Trophoblast cell (in vitro differentiated cells and primary cell): Measurements from ENCODE around the gene SCAMP5.
A peak's percentile ranks its signal among the peaks of the same experiment; 100 is the strongest.

Experiments
- DNase-seq, 2 donors: peaks; one replicate each; pipeline ENCODE4 v3.0.0-alpha.2; 2016
- H2AFZ ChIP-seq: 2 replicates; pipeline ENCODE4 v1.6.1; 2013; ENCODE audit warnings: low read length, moderate library complexity, mild to moderate bottlenecking; ENCODE audit not compliant: insufficient read depth, poor library complexity
- H2AK5ac ChIP-seq: 2 replicates; pipeline ENCODE4 v1.6.1; 2013; ENCODE audit warnings: mild to moderate bottlenecking, low read length
- H2BK120ac ChIP-seq: 2 replicates; pipeline ENCODE4 v1.6.1; 2013; ENCODE audit warnings: low read length, mild to moderate bottlenecking, moderate library complexity; ENCODE audit not compliant: insufficient read depth, poor library complexity
- H2BK12ac ChIP-seq: 2 replicates; pipeline ENCODE4 v1.6.1; 2013; ENCODE audit warnings: mild to moderate bottlenecking, low read length, moderate library complexity
- H2BK5ac ChIP-seq: 2 replicates; pipeline ENCODE4 v1.6.1; 2013; ENCODE audit warnings: low read length, low read depth, moderate library complexity, mild to moderate bottlenecking; ENCODE audit not compliant: poor library complexity
- H3K14ac ChIP-seq: 2 replicates; pipeline ENCODE4 v1.6.1; 2013; ENCODE audit warnings: mild to moderate bottlenecking, low read length
- H3K18ac ChIP-seq: 2 replicates; pipeline ENCODE4 v1.6.1; 2013; ENCODE audit warnings: mild to moderate bottlenecking, low read length
- H3K23ac ChIP-seq: 2 replicates; pipeline ENCODE4 v1.6.1; 2013; ENCODE audit warnings: low read length
- H3K27ac ChIP-seq: 2 replicates; pipeline ENCODE4 v1.5.1; 2013; ENCODE audit warnings: low read depth, mild to moderate bottlenecking, inconsistent platforms, low read length, moderate library complexity
- H3K27me3 ChIP-seq: 2 replicates; pipeline ENCODE4 v1.6.1; 2013; ENCODE audit warnings: inconsistent platforms, mild to moderate bottlenecking, low read length, moderate library complexity; ENCODE audit not compliant: insufficient read depth
- H3K36me3 ChIP-seq, 2 experiments: 1 replicate in 1 of 2; 2 replicates in 1 of 2; pipeline ENCODE4 v1.6.1; 2013; ENCODE audit warnings: low read length in 2 of 2, mild to moderate bottlenecking in 2 of 2, moderate library complexity in 1 of 2; ENCODE audit not compliant: insufficient read depth in 2 of 2, control insufficient read depth in 1 of 2
- H3K4ac ChIP-seq: 2 replicates; pipeline ENCODE4 v1.6.1; 2013; ENCODE audit warnings: low read depth, mild to moderate bottlenecking, low read length, moderate library complexity
- H3K4me1 ChIP-seq, 2 experiments: 1 replicate in 1 of 2; 2 replicates in 1 of 2; pipeline ENCODE4 v1.6.1; 2013; ENCODE audit warnings: low read length in 2 of 2, mild to moderate bottlenecking in 2 of 2, moderate library complexity in 1 of 2; ENCODE audit not compliant: insufficient read depth in 2 of 2, control insufficient read depth in 1 of 2
- H3K4me2 ChIP-seq: 2 replicates; pipeline ENCODE4 v1.6.1; 2013; ENCODE audit warnings: inconsistent platforms, mild to moderate bottlenecking, low read length, moderate library complexity
- H3K4me3 ChIP-seq: 2 replicates; pipeline ENCODE4 v1.5.1; 2013; ENCODE audit warnings: mild to moderate bottlenecking, low read depth, low read length, inconsistent platforms
- H3K79me1 ChIP-seq: one replicate; pipeline ENCODE4 v1.6.1; 2013; ENCODE audit warnings: low read length
- H3K79me2 ChIP-seq: 2 replicates; pipeline ENCODE4 v1.6.1; 2013; ENCODE audit warnings: low read length, mild to moderate bottlenecking; ENCODE audit not compliant: control insufficient read depth, insufficient read depth, poor library complexity
- H3K9ac ChIP-seq: 2 replicates; pipeline ENCODE4 v1.6.1; 2013; ENCODE audit warnings: mild to moderate bottlenecking, low read length
- H3K9me3 ChIP-seq: 2 replicates; pipeline ENCODE4 v1.6.1; 2013; ENCODE audit warnings: low read depth, mild to moderate bottlenecking, control low read depth, inconsistent platforms, low read length; ENCODE audit not compliant: insufficient read depth
- H4K12ac ChIP-seq: 2 replicates; pipeline ENCODE4 v1.6.1; 2013; ENCODE audit warnings: low read depth, mild to moderate bottlenecking, low read length, moderate library complexity
- H4K8ac ChIP-seq: 2 replicates; pipeline ENCODE4 v1.6.1; 2013; ENCODE audit warnings: low read depth, mild to moderate bottlenecking, low read length, moderate library complexity
- H4K91ac ChIP-seq: one replicate; pipeline ENCODE4 v1.6.1; 2013; ENCODE audit warnings: low read depth, mild to moderate bottlenecking, low read length, moderate library complexity
- WGBS: extraction: QIAGEN DNeasy Blood & Tissue Kit; methylation state at CpG from one replicate; pipeline ENCODE4 v1.1.7; 2013; ENCODE audit warnings: missing lambda C conversion rate; ENCODE audit not compliant: insufficient read length, insufficient coverage; ENCODE audit errors: extremely low coverage; 5-methylcytosine and 5-hydroxymethylcytosine counted together

Gene SCAMP5

GRCh38 chr15:74994236-74994635, 1.1 kb upstream of the SCAMP5 start:
- WGBS = no CpG with 5 or more reads among the region's 2 CpGs
- no peak overlapping the region for H2AFZ ChIP-seq
- no peak overlapping the region for H2BK12ac ChIP-seq
- no peak overlapping the region for H2BK5ac ChIP-seq
- H2AK5ac ChIP-seq = no peak overlapping the region
- H3K27ac ChIP-seq = no peak overlapping the region
- peak overlapping the region; percentile 9 for H3K9ac ChIP-seq
- H3K36me3 ChIP-seq = no peaks in the 10 kb centered on the region
- peaks cover 3 to 6% of the 10 kb centered on the region in 2 experiments for H3K4me1 ChIP-seq
- H3K18ac ChIP-seq = no peak overlapping the region
- no peak overlapping the region for H3K4me3 ChIP-seq
- peaks cover 3% of the 10 kb centered on the region for H3K9me3 ChIP-seq
- H3K4me2 ChIP-seq = no peak overlapping the region
- H4K91ac ChIP-seq = no peak overlapping the region
- H3K27me3 ChIP-seq = peaks cover 9% of the 10 kb centered on the region
- no peak overlapping the region for H3K4ac ChIP-seq
- no peak overlapping the region for H4K12ac ChIP-seq
- no peak for DNase-seq
- no peaks in the 10 kb centered on the region for H3K79me2 ChIP-seq
- H3K14ac ChIP-seq = no peak overlapping the region
- no peak overlapping the region for H4K8ac ChIP-seq
- H3K23ac ChIP-seq = no peak overlapping the region
- no peak overlapping the region for H2BK120ac ChIP-seq
- H3K79me1 ChIP-seq = no peaks in the 10 kb centered on the region

- no peak for DNase-seq
- no peak overlapping the region for H3K18ac ChIP-seq
- no peak overlapping the region for H3K23ac ChIP-seq
- H3K79me1 ChIP-seq = no peaks in the 10 kb centered on the region
- no peak overlapping the region for H3K4me2 ChIP-seq
- H3K4me1 ChIP-seq = peaks cover 3 to 6% of the 10 kb centered on the region in 2 experiments
- no peak overlapping the region for H3K27ac ChIP-seq
- no peak overlapping the region for H4K12ac ChIP-seq
- WGBS = no CpG with 5 or more reads among the region's 5 CpGs
- H3K9me3 ChIP-seq = peaks cover 3% of the 10 kb centered on the region
- H3K4me3 ChIP-seq = no peak overlapping the region
- H3K79me2 ChIP-seq = no peaks in the 10 kb centered on the region
- no peak overlapping the region for H3K9ac ChIP-seq
- H4K8ac ChIP-seq = no peak overlapping the region
- H3K36me3 ChIP-seq = no peaks in the 10 kb centered on the region
- no peak overlapping the region for H2AK5ac ChIP-seq
- H4K91ac ChIP-seq = no peak overlapping the region
- no peak overlapping the region for H2BK12ac ChIP-seq
- H3K27me3 ChIP-seq = peaks cover 9% of the 10 kb centered on the region
- no peak overlapping the region for H2BK5ac ChIP-seq
- H3K4ac ChIP-seq = no peak overlapping the region
- no peak overlapping the region for H3K14ac ChIP-seq
- no peak overlapping the region for H2AFZ ChIP-seq
- no peak overlapping the region for H2BK120ac ChIP-seq
Measured at GRCh38 chr15:74994685-74995084, 678 bp upstream of the SCAMP5 start.

- Histone ChIP-seq H3K23ac (no peak overlapping the region), H3K9ac (peak overlapping the region; percentile 80), H3K14ac (no peak overlapping the region), H2BK5ac (no peak overlapping the region), H3K27ac (no peak overlapping the region), H2AFZ (peak overlapping the region; percentile 98), H3K4me2 (peak overlapping the region; percentile 96), H4K12ac (no peak overlapping the region), H3K9me3 (peaks cover 2% of the 10 kb centered on the region), H3K18ac (no peak overlapping the region), H3K79me1 (no peaks in the 10 kb centered on the region), H4K8ac (peak overlapping the region; percentile 55), H3K4me1 (peaks cover 3 to 6% of the 10 kb centered on the region in 2 experiments), H3K79me2 (no peaks in the 10 kb centered on the region), H3K36me3 (no peaks in the 10 kb centered on the region), H3K4ac (no peak overlapping the region), H3K4me3 (peak overlapping the region; percentile 91), H4K91ac (no peak overlapping the region), H2AK5ac (no peak overlapping the region), H2BK12ac (no peak overlapping the region), H2BK120ac (no peak overlapping the region), H3K27me3 (peaks cover 9% of the 10 kb centered on the region)
- DNase-seq = no peak
- WGBS = no CpG with 5 or more reads among the region's 42 CpGs
Measured at GRCh38 chr15:74995779-74996765, 709 bp downstream of the SCAMP5 start.

GRCh38 chr15:74997141-74997540, 1.8 kb downstream of the SCAMP5 start:
- H4K8ac ChIP-seq = no peak overlapping the region
- H3K79me2 ChIP-seq = no peaks in the 10 kb centered on the region
- H4K12ac ChIP-seq = no peak overlapping the region
- no peak overlapping the region for H2BK120ac ChIP-seq
- no peak overlapping the region for H2BK5ac ChIP-seq
- no peak overlapping the region for H4K91ac ChIP-seq
- peaks cover 9% of the 10 kb centered on the region for H3K27me3 ChIP-seq
- H3K4me1 ChIP-seq = peaks cover 3 to 6% of the 10 kb centered on the region in 2 experiments
- no CpG with 5 or more reads among the region's 4 CpGs for WGBS
- H3K4ac ChIP-seq = no peak overlapping the region
- H3K79me1 ChIP-seq = no peaks in the 10 kb centered on the region
- H3K4me3 ChIP-seq = no peak overlapping the region
- H2AK5ac ChIP-seq = no peak overlapping the region
- no peak overlapping the region for H2AFZ ChIP-seq
- H3K27ac ChIP-seq = no peak overlapping the region
- no peak overlapping the region for H3K18ac ChIP-seq
- H3K36me3 ChIP-seq = no peaks in the 10 kb centered on the region
- no peak overlapping the region for H3K9ac ChIP-seq
- no peak overlapping the region for H3K14ac ChIP-seq
- H3K9me3 ChIP-seq = peaks cover 2% of the 10 kb centered on the region
- H3K4me2 ChIP-seq = no peak overlapping the region
- no peak for DNase-seq
- H2BK12ac ChIP-seq = no peak overlapping the region
- no peak overlapping the region for H3K23ac ChIP-seq
